GM03348 (cell line): ENCODE data around the gene DHX15.

Experiments used
- DNase-seq: peaks from one replicate; pipeline ENCODE4 v3.0.0; 2012; ENCODE audit warnings: low spot score

The DHX15 gene

GRCh38 chr4:24584211-24584850 lies at the start of gene DHX15:
DHX15 (minus strand) TSS chr4:24584554; CDS start chr4:24584393, 161 bp downstream.
- DNase-seq: peak; percentile 97

- no peak for DNase-seq
These were observed 47.7 kb upstream of the DHX15 start for GRCh38 chr4:24632011-24632410.

- no peak for DNase-seq
These were observed 46.6 kb upstream of the DHX15 start for GRCh38 chr4:24630937-24631336.

- DNase-seq: no peak
These were observed 40.7 kb upstream of the DHX15 start for GRCh38 chr4:24625091-24625490.

GRCh38 chr4:24624381-24624780 lies 40.0 kb upstream of the DHX15 start:
- DNase-seq: no peak

GRCh38 chr4:24622146-24622834 lies 37.9 kb upstream of the DHX15 start:
- no peak for DNase-seq

- no peak for DNase-seq
These were observed 31.6 kb upstream of the DHX15 start for GRCh38 chr4:24615977-24616376.

GRCh38 chr4:24614881-24615280 lies 30.5 kb upstream of the DHX15 start:
- no peak for DNase-seq

- no peak for DNase-seq
These were observed 29.1 kb upstream of the DHX15 start for GRCh38 chr4:24613502-24613901.

GRCh38 chr4:24611575-24611974 lies 27.2 kb upstream of the DHX15 start:
- no peak for DNase-seq

GRCh38 chr4:24607334-24607733 lies 23.0 kb upstream of the DHX15 start:
- DNase-seq: no peak

- no peak for DNase-seq
These were observed 20.9 kb upstream of the DHX15 start for GRCh38 chr4:24605216-24605615.

- no peak for DNase-seq
These were observed 20.3 kb upstream of the DHX15 start for GRCh38 chr4:24604558-24605214.

- no peak for DNase-seq
These were observed 19.0 kb upstream of the DHX15 start for GRCh38 chr4:24603343-24603742.

- DNase-seq: no peak
These were observed 16.8 kb upstream of the DHX15 start for GRCh38 chr4:24601121-24601520.

GRCh38 chr4:24599275-24599674 lies 14.9 kb upstream of the DHX15 start:
- no peak for DNase-seq

- DNase-seq: no peak
These were observed 13.7 kb upstream of the DHX15 start for GRCh38 chr4:24598025-24598424.

GRCh38 chr4:24595659-24596058 lies 11.3 kb upstream of the DHX15 start:
- no peak for DNase-seq

GRCh38 chr4:24594887-24595286 lies 10.5 kb upstream of the DHX15 start:
- DNase-seq: no peak

GRCh38 chr4:24589448-24589847 lies 5.1 kb upstream of the DHX15 start:
- no peak for DNase-seq

- DNase-seq: no peak
These were observed 4.0 kb upstream of the DHX15 start for GRCh38 chr4:24588216-24588954.

GRCh38 chr4:24583451-24584210 lies 723 bp downstream of the DHX15 start:
- peak; percentile 74 for DNase-seq
